A673 (cell line): ENCODE data around the gene EMP3. TPM values are rescaled to one million over a fixed set of nuclear protein-coding genes. Genes with fewer than 3 reads are reported as not detected.

ENCODE experiments used
- BruUV-seq: library from RNA; stranded (reverse); fragments of 400-500 nt; replicated peaks from 2 replicates; lab custom pipeline; 2021; lab: Mats Ljungman, UMichigan
- CTCF ChIA-PET: fragments of 300-600 bp; sonication (Branson Sonifier 250); formaldehyde crosslinking; loops from one replicate; lab custom pipeline; 2022; ENCODE audit warnings: antibody characterized with exemption; lab: Charles Lee
- POLR2A ChIA-PET: fragments of 300-600 bp; sonication (Branson Sonifier 250); formaldehyde crosslinking; loops from one replicate; lab custom pipeline; 2022; ENCODE audit warnings: antibody characterized with exemption; ENCODE audit not compliant: low non-redundant PET; lab: Charles Lee
- DNase-seq: peaks from one replicate; pipeline ENCODE4 v3.0.0-alpha.2; 2015; ENCODE audit warnings: low spot score
- H3K27ac ChIP-seq: fragments of 200-600 bp; sonication (generic); 2 replicates; pipeline ENCODE4 v1.5.1; 2016; ENCODE audit warnings: mixed run types, low read depth, mild to moderate bottlenecking, mixed read lengths, antibody characterized with exemption, low read length; ENCODE audit not compliant: poor library complexity, severe bottlenecking
- H3K27me3 ChIP-seq: fragments of 200-600 bp; sonication (generic); replicated peaks from 2 replicates; pipeline ENCODE4 v1.6.1; 2017; ENCODE audit warnings: mixed run types, low read depth, mild to moderate bottlenecking, mixed read lengths, antibody characterized with exemption, low read length; ENCODE audit not compliant: insufficient read depth, poor library complexity
- H3K36me3 ChIP-seq: fragments of 200-600 bp; sonication (generic); 2 replicates; pipeline ENCODE4 v1.6.1; 2016; ENCODE audit warnings: mixed run types, mild to moderate bottlenecking, mixed read lengths, antibody characterized with exemption, low read length; ENCODE audit not compliant: insufficient read depth, poor library complexity, severe bottlenecking
- H3K4me1 ChIP-seq: fragments of 200-600 bp; sonication (generic); 2 replicates; pipeline ENCODE4 v1.6.1; 2017; ENCODE audit warnings: mixed run types, mild to moderate bottlenecking, mixed read lengths, antibody characterized with exemption, low read length; ENCODE audit not compliant: insufficient read depth, poor library complexity, severe bottlenecking
- H3K4me3 ChIP-seq: fragments of 200-600 bp; sonication (generic); 2 replicates; pipeline ENCODE4 v1.5.1; 2016; ENCODE audit warnings: low read depth, mixed run types, mild to moderate bottlenecking, mixed read lengths, low read length; ENCODE audit not compliant: poor library complexity, severe bottlenecking
- H3K9me3 ChIP-seq: fragments of 200-600 bp; sonication (generic); 2 replicates; pipeline ENCODE4 v1.6.1; 2016; ENCODE audit warnings: mixed run types, low read depth, mild to moderate bottlenecking, mixed read lengths, antibody characterized with exemption, low read length; ENCODE audit not compliant: poor library complexity, severe bottlenecking
- CTCF ChIP-seq: fragments of 300-800, 200-600 bp; sonication (generic); conservative IDR thresholded peaks from 2 replicates; pipeline ENCODE4 v1.5.1; 2017; ENCODE audit warnings: low read depth, mild to moderate bottlenecking, antibody characterized with exemption, low read length, moderate library complexity, mixed read lengths
- EZH2 ChIP-seq: fragments of 200-600 bp; sonication (generic); IDR thresholded peaks from 2 replicates; pipeline ENCODE4 v1.6.1; 2017; ENCODE audit warnings: borderline replicate concordance, low read depth, mild to moderate bottlenecking, mixed read lengths, antibody characterized with exemption, low read length; ENCODE audit not compliant: poor library complexity, severe bottlenecking
- intact Hi-C: fragments of 100-400 bp; cut with micrococcal nuclease; formaldehyde crosslinking; loops from one replicate; pipeline ENCODE4 v1.10.0; 2022; ENCODE audit not compliant: unreplicated experiment
- total RNA-seq: library from RNA; stranded (reverse); gene quantifications from 2 replicates; pipeline ENCODE4 v1.2.3, GENCODE V29; 2021

EMP3 gene
- total RNA-seq, 1 experiment from 2014 or later, result 187 TPM

GRCh38 chr19:48302600-48302959 is 22.8 kb upstream of the EMP3 start:
- no peak overlapping the region for H3K4me3 ChIP-seq
- TF ChIP-seq CTCF, result no peak
- no peak for TF ChIP-seq EZH2
- POLR2A ChIA-PET, result no interaction called here
- H3K4me1 ChIP-seq, result no peaks in the 10 kb centered on the region
- H3K27ac ChIP-seq, result no peak overlapping the region
- H3K9me3 ChIP-seq, result no peaks in the 10 kb centered on the region
- BruUV-seq, result no TSS peak
- no peaks in the 10 kb centered on the region for H3K27me3 ChIP-seq
- CTCF ChIA-PET, result interaction anchor here (0.6 kb wide), 1 partner anchor 92 kb away, joined by 9 read pairs; no protein-coding TSS in a partner anchor
- no peak for DNase-seq
- no peaks in the 10 kb centered on the region for H3K36me3 ChIP-seq
- intact Hi-C loops, result no loop called here

GRCh38 chr19:48303367-48303766 is 22.0 kb upstream of the EMP3 start:
- no peaks in the 10 kb centered on the region for H3K27me3 ChIP-seq
- DNase-seq, result no peak
- no peaks in the 10 kb centered on the region for H3K36me3 ChIP-seq
- POLR2A ChIA-PET, result no interaction called here
- intact Hi-C loops, result no loop called here
- BruUV-seq, result no TSS peak
- H3K4me1 ChIP-seq, result no peaks in the 10 kb centered on the region
- no peak overlapping the region for H3K4me3 ChIP-seq
- CTCF ChIA-PET, result interaction anchor here (0.6 kb wide), 1 partner anchor 91 kb away, joined by 9 read pairs; no protein-coding TSS in a partner anchor
- no peak for TF ChIP-seq EZH2
- no peak for TF ChIP-seq CTCF
- H3K27ac ChIP-seq, result no peak overlapping the region
- no peaks in the 10 kb centered on the region for H3K9me3 ChIP-seq

GRCh38 chr19:48303866-48304265 is 21.5 kb upstream of the EMP3 start:
- intact Hi-C loops, result no loop called here
- H3K27ac ChIP-seq, result no peak overlapping the region
- POLR2A ChIA-PET, result no interaction called here
- no peaks in the 10 kb centered on the region for H3K27me3 ChIP-seq
- CTCF ChIA-PET, result no interaction called here
- no peak for DNase-seq
- H3K9me3 ChIP-seq, result no peaks in the 10 kb centered on the region
- H3K4me1 ChIP-seq, result peaks cover 3% of the 10 kb centered on the region
- BruUV-seq, result no TSS peak
- no peak overlapping the region for H3K4me3 ChIP-seq
- no peak for TF ChIP-seq EZH2
- no peak for TF ChIP-seq CTCF
- no peaks in the 10 kb centered on the region for H3K36me3 ChIP-seq
